ENCODE measurements around the gene CDCA4. TPM values are rescaled to one million over a fixed set of nuclear protein-coding genes. Genes with fewer than 3 reads are reported as not detected.

CDCA4 gene
- total RNA-seq, 1 experiment from 2014 or later, result 57.7 TPM

- no peaks in the 10 kb centered on the region for H3K79me2 ChIP-seq (ENCODE audit: insufficient read depth, low read length)
- no peak overlapping the region for H2BK120ac ChIP-seq (ENCODE audit: low read depth, low read length, poor library complexity, severe bottlenecking)
- no peak overlapping the region for H4K8ac ChIP-seq (replicated peaks; ENCODE audit: insufficient read length, low read depth, low read length)
- no peak overlapping the region for H3K14ac ChIP-seq (ENCODE audit: insufficient read depth, low read length)
- no peak overlapping the region for H2BK12ac ChIP-seq (ENCODE audit: insufficient read length, low read depth, low read length)
- no CpG with 5 or more reads among the region's 17 CpGs for WGBS (ENCODE audit: extremely low coverage, insufficient read length, low lambda C conversion rate)
- TF ChIP-seq, protein P1, sequence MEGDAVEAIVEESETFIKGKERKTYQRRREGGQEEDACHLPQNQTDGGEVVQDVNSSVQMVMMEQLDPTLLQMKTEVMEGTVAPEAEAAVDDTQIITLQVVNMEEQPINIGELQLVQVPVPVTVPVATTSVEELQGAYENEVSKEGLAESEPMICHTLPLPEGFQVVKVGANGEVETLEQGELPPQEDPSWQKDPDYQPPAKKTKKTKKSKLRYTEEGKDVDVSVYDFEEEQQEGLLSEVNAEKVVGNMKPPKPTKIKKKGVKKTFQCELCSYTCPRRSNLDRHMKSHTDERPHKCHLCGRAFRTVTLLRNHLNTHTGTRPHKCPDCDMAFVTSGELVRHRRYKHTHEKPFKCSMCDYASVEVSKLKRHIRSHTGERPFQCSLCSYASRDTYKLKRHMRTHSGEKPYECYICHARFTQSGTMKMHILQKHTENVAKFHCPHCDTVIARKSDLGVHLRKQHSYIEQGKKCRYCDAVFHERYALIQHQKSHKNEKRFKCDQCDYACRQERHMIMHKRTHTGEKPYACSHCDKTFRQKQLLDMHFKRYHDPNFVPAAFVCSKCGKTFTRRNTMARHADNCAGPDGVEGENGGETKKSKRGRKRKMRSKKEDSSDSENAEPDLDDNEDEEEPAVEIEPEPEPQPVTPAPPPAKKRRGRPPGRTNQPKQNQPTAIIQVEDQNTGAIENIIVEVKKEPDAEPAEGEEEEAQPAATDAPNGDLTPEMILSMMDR (conservative IDR thresholded peaks at IDR 0.05), result no peak
- no peak overlapping the region for H4K5ac ChIP-seq (ENCODE audit: insufficient read length, low read depth, low read length)
- no peak overlapping the region for H2AFZ ChIP-seq (ENCODE audit: low read length)
- Mint-ChIP-seq H3K27me3 (ENCODE audit: low read depth) (peaks cover 42% of the 10 kb centered on the region), H3K9me3 (no peaks in the 10 kb centered on the region), H3K4me3 (no peak overlapping the region), H3K4me1 (peaks cover 6 to 15% of the 10 kb centered on the region in 2 experiments), H3K27ac (no peak overlapping the region), H3K36me3 (ENCODE audit: insufficient read depth in 1 of 3, low read depth in 3 of 3) (no peaks in the 10 kb centered on the region)
- no peak overlapping the region for H3K27ac ChIP-seq (ENCODE audit: insufficient read length, low read depth, low read length)
- DNase-seq, result no peak
- H3K4me1 ChIP-seq (ENCODE audit: insufficient read depth, low read length), result no peaks in the 10 kb centered on the region
- H3K18ac ChIP-seq (ENCODE audit: insufficient read length, low read depth, low read length), result no peak overlapping the region
- H3T11ph ChIP-seq (ENCODE audit: low read length), result no peak overlapping the region
- no peak overlapping the region for H3K56ac ChIP-seq (ENCODE audit: insufficient read length, low read depth, low read length)
- H2AK5ac ChIP-seq (ENCODE audit: insufficient read length, low read length), result no peak overlapping the region
- no peak overlapping the region for H2BK15ac ChIP-seq (ENCODE audit: low read depth, low read length)
- H4K20me1 ChIP-seq (ENCODE audit: control insufficient read depth, insufficient read depth, insufficient read length), result no peaks in the 10 kb centered on the region
- H3K4ac ChIP-seq (ENCODE audit: low read depth, low read length), result no peak overlapping the region
- no peak overlapping the region for H2BK5ac ChIP-seq (ENCODE audit: insufficient read length, low read length)
- H3K27me3 ChIP-seq (ENCODE audit: insufficient read depth, low read length), result no peaks in the 10 kb centered on the region
- no peaks in the 10 kb centered on the region for H3K23me2 ChIP-seq (ENCODE audit: insufficient read length, low read depth, low read length, poor library complexity, severe bottlenecking)
- H3K23ac ChIP-seq (ENCODE audit: insufficient read length, low read depth, low read length), result no peak overlapping the region
- H4K91ac ChIP-seq (ENCODE audit: insufficient read length, low read depth, low read length), result no peak overlapping the region
- no peak overlapping the region for H3K4me2 ChIP-seq (ENCODE audit: insufficient read depth, insufficient read length, low read length)
- no peak overlapping the region for H3K9ac ChIP-seq (ENCODE audit: extremely low read depth, insufficient read length, low read length)
- no peaks in the 10 kb centered on the region for H3K9me3 ChIP-seq (ENCODE audit: control insufficient read depth, low read depth, low read length)
- no peak overlapping the region for H2BK20ac ChIP-seq (ENCODE audit: low read depth, low read length, poor library complexity, severe bottlenecking)
- H3K79me1 ChIP-seq (ENCODE audit: insufficient read depth, low read depth, low read length, poor library complexity, severe bottlenecking), result no peaks in the 10 kb centered on the region
Measured at GRCh38 chr14:105042813-105043212, 21.9 kb upstream of the CDCA4 start.
